ENCODE measurements around the gene CCDC34.

DNA sequence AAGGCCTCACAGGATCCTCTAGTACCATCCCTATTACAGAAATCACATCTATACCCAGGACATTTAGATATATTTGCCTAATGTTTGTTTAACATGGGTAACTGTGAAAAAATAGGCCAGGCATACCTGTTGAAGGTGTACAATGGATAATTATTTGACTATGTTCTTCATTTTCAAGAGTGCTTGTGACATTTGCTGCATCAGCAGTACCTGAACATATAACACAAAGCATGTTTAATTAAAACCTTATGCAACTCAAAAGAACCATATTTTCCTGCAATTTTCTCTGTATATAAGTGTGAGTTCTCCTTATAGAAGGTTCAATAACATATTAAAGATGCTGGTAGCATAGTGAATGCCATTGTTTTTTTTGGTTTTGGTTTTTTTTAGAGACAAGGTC is 8.5 kb upstream of the CCDC34 start:
- TF ChIP-seq CTCF (conservative IDR thresholded peaks at IDR 0.05; ENCODE audit: low read depth, low read length): no peak
- TF ChIP-seq, protein P1, sequence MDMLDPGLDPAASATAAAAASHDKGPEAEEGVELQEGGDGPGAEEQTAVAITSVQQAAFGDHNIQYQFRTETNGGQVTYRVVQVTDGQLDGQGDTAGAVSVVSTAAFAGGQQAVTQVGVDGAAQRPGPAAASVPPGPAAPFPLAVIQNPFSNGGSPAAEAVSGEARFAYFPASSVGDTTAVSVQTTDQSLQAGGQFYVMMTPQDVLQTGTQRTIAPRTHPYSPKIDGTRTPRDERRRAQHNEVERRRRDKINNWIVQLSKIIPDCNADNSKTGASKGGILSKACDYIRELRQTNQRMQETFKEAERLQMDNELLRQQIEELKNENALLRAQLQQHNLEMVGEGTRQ (IDR thresholded peaks at IDR 0.05; ENCODE audit: low read depth, low read length): no peak
- TF ChIP-seq POLR2A (IDR thresholded peaks at IDR 0.05; ENCODE audit: low read depth, low read length): no peak
- TF ChIP-seq, protein P2, sequence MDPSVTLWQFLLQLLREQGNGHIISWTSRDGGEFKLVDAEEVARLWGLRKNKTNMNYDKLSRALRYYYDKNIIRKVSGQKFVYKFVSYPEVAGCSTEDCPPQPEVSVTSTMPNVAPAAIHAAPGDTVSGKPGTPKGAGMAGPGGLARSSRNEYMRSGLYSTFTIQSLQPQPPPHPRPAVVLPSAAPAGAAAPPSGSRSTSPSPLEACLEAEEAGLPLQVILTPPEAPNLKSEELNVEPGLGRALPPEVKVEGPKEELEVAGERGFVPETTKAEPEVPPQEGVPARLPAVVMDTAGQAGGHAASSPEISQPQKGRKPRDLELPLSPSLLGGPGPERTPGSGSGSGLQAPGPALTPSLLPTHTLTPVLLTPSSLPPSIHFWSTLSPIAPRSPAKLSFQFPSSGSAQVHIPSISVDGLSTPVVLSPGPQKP (IDR thresholded peaks at IDR 0.05; ENCODE audit: borderline replicate concordance, low read depth, low read length): no peak
- TF ChIP-seq SMC3 (IDR thresholded peaks at IDR 0.05; ENCODE audit: low read depth, low read length): no peak

All from IMR-90 (cell line).